HG03439 (cell line): ENCODE measurements around the gene MUC22.
"Not testable (repeated sequence)": the region's sequence is repeated elsewhere in the genome, so short reads cannot be mapped to it uniquely, and the experiment has no call there.

ENCODE experiments used
- ATAC-seq: cut with Tn5 transposase; IDR thresholded peaks from one replicate; pipeline ENCODE4 v1.9.1; 2021; ENCODE audit warnings: mild to moderate bottlenecking, moderate library complexity; ENCODE audit not compliant: unreplicated experiment

The MUC22 gene

GRCh38 chr6:31037169-31037568, 26.9 kb downstream of the MUC22 start:
- ATAC-seq = no peak

- ATAC-seq = no peak
These were observed 27.4 kb downstream of the MUC22 start for GRCh38 chr6:31037682-31038081.

GRCh38 chr6:31038559-31038958, 28.3 kb downstream of the MUC22 start:
- ATAC-seq = no peak

DNA sequence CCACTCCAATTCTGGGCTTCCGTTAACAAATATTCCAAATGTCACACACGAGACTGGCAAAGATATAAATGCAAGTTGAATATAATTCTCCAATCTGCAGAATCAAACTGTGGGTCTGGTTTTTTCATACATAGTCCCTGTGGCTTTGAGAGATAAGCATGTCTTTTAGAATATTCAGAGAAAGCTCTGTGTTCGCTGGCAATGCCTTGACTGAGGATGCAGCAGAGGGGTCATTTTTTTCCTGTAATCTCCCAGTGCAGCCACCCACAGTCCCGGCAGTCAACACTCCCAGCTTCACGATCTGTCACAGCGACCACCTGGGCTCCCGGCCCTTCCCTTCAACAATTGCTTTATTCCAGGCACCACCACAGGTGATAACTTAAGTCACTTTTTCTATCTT, 30.5 kb downstream of the MUC22 start:
- no peak for ATAC-seq

GRCh38 chr6:31041372-31041974, 31.2 kb downstream of the MUC22 start:
- no peak for ATAC-seq

DNA sequence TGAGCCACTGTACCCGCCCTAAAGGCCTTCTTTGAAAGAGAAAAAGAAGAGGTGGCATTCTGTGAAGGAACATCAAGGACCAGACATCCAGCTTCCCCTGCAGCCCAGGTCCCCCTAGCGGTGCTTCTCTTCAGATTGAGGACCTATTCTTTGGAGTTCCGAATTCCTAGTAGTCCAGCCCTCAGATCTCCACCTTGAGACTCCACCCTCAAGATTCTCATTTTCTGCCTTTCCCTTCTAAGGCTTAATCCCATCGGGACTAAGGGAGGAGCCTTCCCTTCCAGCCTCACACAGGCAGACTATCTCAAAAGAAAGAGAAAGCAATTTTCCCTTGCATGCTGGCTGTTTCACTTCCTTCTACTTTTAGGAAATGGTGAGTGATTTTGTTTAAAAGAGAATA, 32.5 kb downstream of the MUC22 start:
- ATAC-seq = no peak

GRCh38 chr6:31048099-31048498, 37.8 kb downstream of the MUC22 start:
- ATAC-seq = no peak

- no peak for ATAC-seq
These were observed 39.2 kb downstream of the MUC22 start for GRCh38 chr6:31049518-31049917.

DNA sequence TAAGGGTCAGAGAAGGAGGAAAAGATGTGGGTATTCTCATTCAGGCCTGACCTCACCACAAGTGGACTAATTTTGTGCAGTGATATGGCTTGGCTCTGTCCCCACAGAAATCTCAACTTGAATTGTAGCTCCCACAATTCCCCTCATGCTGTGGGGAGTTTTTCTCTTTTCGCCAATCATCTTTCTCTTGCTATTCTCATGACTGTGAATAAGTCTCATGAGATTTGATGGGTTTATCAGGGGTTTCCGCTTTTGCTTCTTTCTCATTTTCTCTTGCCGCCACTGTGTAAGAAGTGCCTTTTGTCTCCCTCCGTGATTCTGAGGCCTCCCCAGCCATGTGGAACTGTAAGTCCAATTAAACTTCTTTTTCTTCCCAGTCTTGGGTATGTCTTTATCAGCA, 42.9 kb downstream of the MUC22 start:
- not testable (repeated sequence) for ATAC-seq

DNA sequence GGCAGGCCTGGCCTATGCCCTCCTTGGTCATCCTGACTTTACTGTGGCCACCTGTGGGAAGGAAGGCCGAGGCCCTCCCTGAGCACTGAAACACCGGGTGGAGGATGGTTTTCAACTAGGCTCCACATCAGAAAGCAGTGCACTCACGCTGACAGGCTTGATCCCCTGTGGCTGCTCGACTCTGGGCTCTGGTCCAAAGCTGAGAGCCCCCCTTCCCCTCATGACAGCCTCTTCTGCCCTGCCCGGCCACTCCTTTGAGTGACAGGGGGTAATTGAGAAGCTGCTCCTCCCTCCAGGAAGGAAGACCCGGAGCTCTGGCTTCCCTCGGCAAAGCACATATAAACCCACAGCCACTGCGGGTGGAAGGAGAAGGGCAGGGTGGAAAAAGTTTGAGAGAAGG, 43.6 kb downstream of the MUC22 start:
- ATAC-seq = no peak

GRCh38 chr6:31055441-31055840, 45.2 kb downstream of the MUC22 start:
- no peak for ATAC-seq

DNA sequence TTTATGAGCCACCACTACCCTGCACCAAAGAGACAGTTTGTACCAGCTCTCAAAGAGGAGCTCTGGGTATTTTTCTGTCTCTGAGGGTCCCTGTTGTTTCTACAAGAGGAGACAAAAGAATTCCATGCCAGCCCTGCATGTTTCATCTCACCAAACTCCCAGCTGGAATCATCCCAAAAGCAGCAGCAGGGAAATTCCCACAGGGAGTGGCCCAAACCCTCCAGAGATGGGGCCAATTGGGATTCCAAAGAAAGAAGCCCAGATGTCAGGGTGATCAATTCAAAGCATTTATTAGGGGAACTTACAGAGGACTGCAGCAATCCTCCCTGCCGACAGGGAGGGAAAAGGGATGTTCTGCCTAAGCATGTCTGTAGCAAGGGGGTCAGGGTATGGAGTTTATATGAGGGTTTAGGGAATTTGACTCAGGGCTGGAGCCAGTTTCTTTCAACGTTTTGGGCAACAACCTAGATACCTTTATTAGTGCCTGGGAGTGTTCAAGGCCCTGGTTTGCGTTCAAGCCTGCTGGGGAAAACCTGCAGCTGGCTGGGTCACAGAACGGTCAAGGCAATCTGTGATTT, 47.2 kb downstream of the MUC22 start:
- no peak for ATAC-seq

GRCh38 chr6:31058128-31058894, 48.0 kb downstream of the MUC22 start:
- ATAC-seq = no peak

- no peak for ATAC-seq
These were observed 49.9 kb downstream of the MUC22 start for GRCh38 chr6:31060145-31060544.

DNA sequence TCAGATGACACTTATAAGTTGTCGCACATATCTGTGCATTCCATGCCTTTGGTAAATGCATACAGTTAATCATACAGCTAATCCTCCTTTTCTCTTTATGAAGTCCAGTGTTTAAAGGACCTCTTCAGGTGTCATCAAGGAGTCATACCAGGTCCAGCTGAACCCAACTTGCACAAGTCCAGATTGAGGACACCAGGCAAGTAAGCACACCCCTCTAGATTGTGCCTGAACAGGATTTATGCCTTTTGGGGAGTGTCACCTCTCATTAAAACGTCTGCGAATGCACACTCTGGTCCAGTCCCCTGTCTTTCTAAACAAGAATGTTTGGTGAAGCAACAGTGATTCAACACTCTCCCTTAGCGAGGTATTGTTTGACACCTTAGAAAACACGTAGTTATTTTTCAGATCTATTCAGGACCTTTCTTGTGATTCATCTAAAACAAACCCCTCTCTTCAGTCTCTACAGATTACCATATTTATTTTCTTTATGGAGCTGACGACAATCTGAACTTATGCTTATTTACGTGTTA, 53.7 kb downstream of the MUC22 start:
- no peak for ATAC-seq

DNA sequence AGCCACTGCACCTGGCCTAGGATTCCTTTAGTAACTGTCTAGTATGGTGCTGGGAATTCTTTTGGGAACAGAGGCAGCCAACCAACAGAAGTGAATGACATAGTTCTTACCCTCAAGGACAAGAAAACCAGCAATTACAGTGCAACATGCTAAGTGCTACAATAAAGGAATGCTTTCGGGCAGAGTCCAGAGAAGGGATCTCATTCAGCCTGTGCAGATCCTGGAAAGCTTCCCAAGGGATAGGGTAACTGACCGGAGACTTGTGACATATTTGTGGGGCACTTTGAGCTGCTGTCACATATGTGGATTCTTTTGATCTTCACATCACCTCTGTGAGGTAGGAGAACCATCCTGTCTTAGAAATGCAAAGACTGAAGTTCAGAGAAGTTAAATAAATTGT, 55.3 kb downstream of the MUC22 start:
- ATAC-seq = no peak

DNA sequence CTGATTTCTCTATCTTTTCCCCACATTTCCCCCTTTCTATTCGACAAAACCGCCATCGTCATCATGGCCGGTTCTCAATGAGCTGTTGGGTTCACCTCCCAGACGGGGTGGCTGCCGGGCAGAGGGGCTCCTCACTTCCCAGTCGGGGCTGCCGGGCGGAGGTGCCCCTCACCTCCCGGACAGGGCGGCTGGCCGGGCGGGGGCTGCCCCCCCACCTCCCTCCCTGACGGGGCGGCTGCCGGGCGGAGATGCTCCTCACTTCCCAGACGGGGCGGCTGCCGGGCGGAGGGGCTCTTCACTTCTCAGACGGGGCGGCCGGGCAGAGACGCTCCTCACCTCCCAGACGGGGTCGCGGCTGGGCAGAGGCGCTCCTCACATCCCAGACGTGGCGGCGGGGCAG, 56.8 kb downstream of the MUC22 start:
- not testable (repeated sequence) for ATAC-seq

- ATAC-seq = not testable (repeated sequence)
These were observed 57.8 kb downstream of the MUC22 start for GRCh38 chr6:31067891-31068668.

DNA sequence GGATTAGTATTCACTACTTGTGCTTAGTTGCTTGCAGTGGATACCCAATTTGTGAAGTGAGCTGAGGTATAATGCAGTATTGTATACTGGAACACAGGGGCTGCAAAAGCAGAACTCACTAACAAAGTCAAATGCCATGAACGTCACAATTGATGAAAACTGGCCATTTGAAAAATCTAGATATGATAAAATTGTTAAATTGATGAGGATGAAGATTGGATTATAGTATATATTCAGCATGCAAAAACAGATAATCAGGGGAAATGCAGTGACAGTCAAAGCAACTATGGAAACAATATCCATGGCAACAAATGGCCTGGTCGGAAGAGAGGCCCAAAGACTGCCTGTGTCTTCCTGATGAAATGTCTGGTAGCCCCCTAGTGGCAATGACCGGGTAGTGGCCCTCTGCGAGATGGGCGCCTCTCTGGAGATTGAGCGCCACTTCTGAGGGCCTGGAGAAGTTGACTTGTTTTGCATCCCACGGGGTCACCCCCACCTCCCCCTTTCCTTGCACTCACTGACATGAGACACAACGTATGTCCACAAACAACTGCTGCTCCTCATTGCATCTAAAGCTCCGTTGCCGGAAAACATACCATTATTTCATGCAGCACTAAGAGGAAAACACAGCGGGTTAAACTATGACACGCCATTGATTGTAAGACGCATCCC, 58.5 kb downstream of the MUC22 start:
- ATAC-seq = peak; percentile 63

- no peak for ATAC-seq
These were observed 60.5 kb downstream of the MUC22 start for GRCh38 chr6:31070711-31071197.

- no peak for ATAC-seq
These were observed 64.1 kb downstream of the MUC22 start for GRCh38 chr6:31074401-31074800.
